ENCODE measurements around the gene FSHR.

The FSHR gene

DNA sequence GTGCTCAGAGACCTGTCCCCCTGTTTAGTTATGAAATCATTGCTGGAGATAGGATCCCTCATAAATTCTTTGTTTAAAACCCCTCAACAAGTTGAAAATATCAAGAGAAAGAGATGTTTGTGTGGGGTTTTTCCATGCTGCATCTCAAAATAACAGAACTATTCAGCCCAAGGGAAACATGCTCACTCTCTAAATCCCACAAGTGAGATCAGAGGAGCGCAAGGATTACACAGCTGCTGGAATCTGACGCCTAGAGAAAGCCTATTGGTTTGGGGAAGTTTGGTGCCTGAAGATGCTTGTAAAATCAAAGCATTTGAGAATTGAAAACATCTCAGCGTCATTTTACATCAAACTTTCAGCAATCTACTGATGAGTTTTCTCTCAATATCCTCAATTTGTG lies 7.9 kb downstream of the FSHR start:
- TF ChIP-seq, protein P1, sequence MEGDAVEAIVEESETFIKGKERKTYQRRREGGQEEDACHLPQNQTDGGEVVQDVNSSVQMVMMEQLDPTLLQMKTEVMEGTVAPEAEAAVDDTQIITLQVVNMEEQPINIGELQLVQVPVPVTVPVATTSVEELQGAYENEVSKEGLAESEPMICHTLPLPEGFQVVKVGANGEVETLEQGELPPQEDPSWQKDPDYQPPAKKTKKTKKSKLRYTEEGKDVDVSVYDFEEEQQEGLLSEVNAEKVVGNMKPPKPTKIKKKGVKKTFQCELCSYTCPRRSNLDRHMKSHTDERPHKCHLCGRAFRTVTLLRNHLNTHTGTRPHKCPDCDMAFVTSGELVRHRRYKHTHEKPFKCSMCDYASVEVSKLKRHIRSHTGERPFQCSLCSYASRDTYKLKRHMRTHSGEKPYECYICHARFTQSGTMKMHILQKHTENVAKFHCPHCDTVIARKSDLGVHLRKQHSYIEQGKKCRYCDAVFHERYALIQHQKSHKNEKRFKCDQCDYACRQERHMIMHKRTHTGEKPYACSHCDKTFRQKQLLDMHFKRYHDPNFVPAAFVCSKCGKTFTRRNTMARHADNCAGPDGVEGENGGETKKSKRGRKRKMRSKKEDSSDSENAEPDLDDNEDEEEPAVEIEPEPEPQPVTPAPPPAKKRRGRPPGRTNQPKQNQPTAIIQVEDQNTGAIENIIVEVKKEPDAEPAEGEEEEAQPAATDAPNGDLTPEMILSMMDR (IDR thresholded peaks at IDR 0.05), result no peak
- H3K4me3 ChIP-seq (ENCODE audit: low read depth in 1 of 2, low read length in 1 of 2), result no peak overlapping the region
- H3K9me3 ChIP-seq, result no peaks in the 10 kb centered on the region
- no peaks in the 10 kb centered on the region for H3K36me3 ChIP-seq
- H3K4me1 ChIP-seq (ENCODE audit: control insufficient read depth in 1 of 2, insufficient read depth in 1 of 2, low read depth in 1 of 2, low read length in 1 of 2), result no peaks in the 10 kb centered on the region
- no peaks in the 10 kb centered on the region for H3K27me3 ChIP-seq
- H3K27ac ChIP-seq, result no peak overlapping the region

DNA sequence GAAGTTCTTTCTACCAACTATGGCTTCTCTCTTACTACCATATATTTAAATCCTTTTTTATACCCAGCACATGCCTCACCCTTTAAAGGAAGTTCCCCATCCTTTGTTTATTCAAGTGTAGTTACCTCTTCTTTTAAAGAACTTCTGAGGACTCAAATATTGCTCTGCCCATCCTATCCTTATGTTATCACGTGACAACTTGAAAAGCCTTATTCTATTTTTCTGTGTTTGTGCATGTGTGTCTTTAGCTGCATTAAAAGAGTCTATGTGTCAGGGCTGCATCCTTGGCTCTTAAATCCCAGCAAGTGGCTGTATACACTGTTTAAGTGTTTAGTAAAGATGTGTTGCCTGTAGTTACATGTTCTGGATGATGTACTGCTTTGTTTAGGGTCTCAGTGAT lies 22.5 kb downstream of the FSHR start:
- Histone ChIP-seq H3K4me3 (ENCODE audit: low read depth in 1 of 2, low read length in 1 of 2) (no peak overlapping the region), H3K27me3 (no peaks in the 10 kb centered on the region), H3K9me3 (no peaks in the 10 kb centered on the region), H3K36me3 (no peaks in the 10 kb centered on the region), H3K27ac (no peak overlapping the region), H3K4me1 (ENCODE audit: control insufficient read depth in 1 of 2, insufficient read depth in 1 of 2, low read depth in 1 of 2, low read length in 1 of 2) (no peaks in the 10 kb centered on the region)
- TF ChIP-seq, protein P1 (IDR thresholded peaks at IDR 0.05), result no peak

DNA sequence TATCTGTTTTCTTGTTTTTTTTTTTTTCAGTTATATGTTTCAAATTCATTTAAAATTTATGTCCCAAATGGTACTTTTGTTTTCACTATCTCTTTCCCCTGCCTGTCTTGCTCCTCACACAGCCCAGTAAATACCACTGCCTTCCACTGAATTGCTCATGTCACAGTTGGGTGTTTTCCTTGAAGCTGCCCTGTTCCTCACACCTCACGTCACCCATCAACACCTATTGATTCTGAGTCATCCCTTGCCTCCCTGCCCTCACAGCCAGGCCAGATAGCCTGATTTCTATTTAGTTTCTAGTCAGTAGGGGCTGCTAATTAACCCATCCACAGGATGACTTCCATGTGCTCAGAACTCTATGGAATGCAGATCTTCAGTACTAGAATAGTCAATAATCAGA lies 25.3 kb downstream of the FSHR start:
- H3K9me3 ChIP-seq, result no peaks in the 10 kb centered on the region
- no peaks in the 10 kb centered on the region for H3K4me1 ChIP-seq (ENCODE audit: control insufficient read depth in 1 of 2, insufficient read depth in 1 of 2, low read depth in 1 of 2, low read length in 1 of 2)
- TF ChIP-seq, protein P1 (IDR thresholded peaks at IDR 0.05), result no peak
- no peak overlapping the region for H3K27ac ChIP-seq
- no peaks in the 10 kb centered on the region for H3K27me3 ChIP-seq
- no peak overlapping the region for H3K4me3 ChIP-seq (ENCODE audit: low read depth in 1 of 2, low read length in 1 of 2)
- no peaks in the 10 kb centered on the region for H3K36me3 ChIP-seq

DNA sequence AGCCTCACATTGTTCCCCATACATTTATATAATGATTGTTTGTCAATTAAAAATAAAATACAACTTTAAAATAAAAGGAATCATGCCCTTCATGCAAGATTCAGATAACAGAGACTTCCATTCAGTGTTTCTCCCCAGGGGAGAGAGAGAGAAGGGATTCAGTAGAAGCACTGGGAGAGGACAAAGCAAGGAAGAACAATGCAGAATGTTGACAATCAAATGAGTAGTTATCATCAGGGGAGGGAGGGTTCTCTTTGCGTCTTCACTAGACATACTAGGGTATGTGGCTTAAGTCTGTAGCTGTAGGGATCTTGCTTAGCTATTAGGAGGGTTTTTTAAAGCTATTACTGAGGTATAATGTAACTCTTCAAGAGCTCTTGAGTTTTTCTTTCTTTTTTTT lies 30.7 kb downstream of the FSHR start:
- Histone ChIP-seq H3K36me3 (no peaks in the 10 kb centered on the region), H3K27ac (no peak overlapping the region), H3K27me3 (no peaks in the 10 kb centered on the region), H3K4me3 (ENCODE audit: low read depth in 1 of 2, low read length in 1 of 2) (no peak overlapping the region), H3K9me3 (no peaks in the 10 kb centered on the region), H3K4me1 (ENCODE audit: control insufficient read depth in 1 of 2, insufficient read depth in 1 of 2, low read depth in 1 of 2, low read length in 1 of 2) (no peaks in the 10 kb centered on the region)
- TF ChIP-seq, protein P1 (IDR thresholded peaks at IDR 0.05), result no peak

DNA sequence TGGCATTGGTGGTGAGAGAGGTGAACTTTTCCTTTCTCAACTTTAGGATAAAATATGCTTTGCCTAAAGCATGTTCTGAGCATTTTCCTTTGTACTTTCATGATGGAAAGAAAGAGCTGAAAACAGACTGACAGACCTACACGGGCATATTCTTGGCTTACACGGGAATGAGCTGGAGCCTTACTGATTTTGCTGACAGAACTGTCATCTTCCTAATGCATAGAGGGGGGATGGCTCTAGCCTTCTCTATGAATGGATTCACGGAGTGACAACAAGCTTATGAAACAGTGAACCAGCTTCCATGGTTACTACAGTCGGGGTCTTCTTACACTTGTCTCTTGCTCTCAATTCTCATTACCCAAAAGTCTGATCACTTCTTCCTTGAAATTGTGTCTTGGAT lies 32.2 kb downstream of the FSHR start:
- Histone ChIP-seq H3K9me3 (no peaks in the 10 kb centered on the region), H3K4me3 (ENCODE audit: low read depth in 1 of 2, low read length in 1 of 2) (no peak overlapping the region), H3K27me3 (no peaks in the 10 kb centered on the region), H3K4me1 (ENCODE audit: control insufficient read depth in 1 of 2, insufficient read depth in 1 of 2, low read depth in 1 of 2, low read length in 1 of 2) (no peaks in the 10 kb centered on the region), H3K36me3 (no peaks in the 10 kb centered on the region), H3K27ac (no peak overlapping the region)
- TF ChIP-seq, protein P1 (IDR thresholded peaks at IDR 0.05), result no peak

DNA sequence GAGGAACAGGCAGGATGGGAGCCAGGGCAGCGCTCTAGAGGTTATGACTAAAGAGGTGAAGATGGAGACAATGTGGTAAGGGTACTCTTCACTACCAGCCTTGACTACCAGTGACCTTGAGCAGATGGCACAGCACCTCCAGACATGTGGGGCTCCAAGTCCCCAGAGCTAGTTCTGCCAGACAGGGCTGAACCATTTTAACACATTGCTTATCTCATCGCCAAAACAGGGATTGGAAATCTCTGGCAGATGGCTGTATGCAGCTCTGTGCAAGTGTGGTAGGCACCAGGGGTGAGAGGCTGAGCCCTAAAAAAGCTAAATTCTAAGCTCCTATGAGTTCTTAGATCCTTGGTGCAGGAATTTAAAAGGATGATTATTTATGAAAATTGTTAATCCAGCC lies 41.3 kb downstream of the FSHR start:
- H3K27me3 ChIP-seq, result no peaks in the 10 kb centered on the region
- H3K36me3 ChIP-seq, result no peaks in the 10 kb centered on the region
- no peak overlapping the region for H3K4me3 ChIP-seq (ENCODE audit: low read depth in 1 of 2, low read length in 1 of 2)
- no peaks in the 10 kb centered on the region for H3K9me3 ChIP-seq
- no peaks in the 10 kb centered on the region for H3K4me1 ChIP-seq (ENCODE audit: control insufficient read depth in 1 of 2, insufficient read depth in 1 of 2, low read depth in 1 of 2, low read length in 1 of 2)
- H3K27ac ChIP-seq, result no peak overlapping the region
- TF ChIP-seq, protein P1 (IDR thresholded peaks at IDR 0.05), result no peak
